GM10266 (cell line): ENCODE data around the gene DDOST.
"Not testable (repeated sequence)": the region's sequence is repeated elsewhere in the genome, so short reads cannot be mapped to it uniquely, and the experiment has no call there.

ENCODE experiments used
- DNase-seq: peaks from one replicate; pipeline ENCODE4 v3.0.0; 2012; ENCODE audit errors: extremely low spot score
- CTCF ChIP-seq: IDR thresholded peaks from 2 replicates; pipeline ENCODE4 v1.5.1; 2012; ENCODE audit warnings: mild to moderate bottlenecking, low read depth; ENCODE audit not compliant: control insufficient read depth, insufficient read depth; ENCODE audit errors: missing control alignments

DDOST gene

GRCh38 chr1:20609541-20609940 is 51.6 kb downstream of the DDOST start:
- no peak for DNase-seq
- no peak for TF ChIP-seq CTCF

- DNase-seq, result not testable (repeated sequence)
Measured at GRCh38 chr1:20606801-20607570, 54.2 kb downstream of the DDOST start.

- TF ChIP-seq CTCF, result no peak
- DNase-seq, result no peak
Measured at GRCh38 chr1:20604678-20605077, 56.5 kb downstream of the DDOST start.

DNA sequence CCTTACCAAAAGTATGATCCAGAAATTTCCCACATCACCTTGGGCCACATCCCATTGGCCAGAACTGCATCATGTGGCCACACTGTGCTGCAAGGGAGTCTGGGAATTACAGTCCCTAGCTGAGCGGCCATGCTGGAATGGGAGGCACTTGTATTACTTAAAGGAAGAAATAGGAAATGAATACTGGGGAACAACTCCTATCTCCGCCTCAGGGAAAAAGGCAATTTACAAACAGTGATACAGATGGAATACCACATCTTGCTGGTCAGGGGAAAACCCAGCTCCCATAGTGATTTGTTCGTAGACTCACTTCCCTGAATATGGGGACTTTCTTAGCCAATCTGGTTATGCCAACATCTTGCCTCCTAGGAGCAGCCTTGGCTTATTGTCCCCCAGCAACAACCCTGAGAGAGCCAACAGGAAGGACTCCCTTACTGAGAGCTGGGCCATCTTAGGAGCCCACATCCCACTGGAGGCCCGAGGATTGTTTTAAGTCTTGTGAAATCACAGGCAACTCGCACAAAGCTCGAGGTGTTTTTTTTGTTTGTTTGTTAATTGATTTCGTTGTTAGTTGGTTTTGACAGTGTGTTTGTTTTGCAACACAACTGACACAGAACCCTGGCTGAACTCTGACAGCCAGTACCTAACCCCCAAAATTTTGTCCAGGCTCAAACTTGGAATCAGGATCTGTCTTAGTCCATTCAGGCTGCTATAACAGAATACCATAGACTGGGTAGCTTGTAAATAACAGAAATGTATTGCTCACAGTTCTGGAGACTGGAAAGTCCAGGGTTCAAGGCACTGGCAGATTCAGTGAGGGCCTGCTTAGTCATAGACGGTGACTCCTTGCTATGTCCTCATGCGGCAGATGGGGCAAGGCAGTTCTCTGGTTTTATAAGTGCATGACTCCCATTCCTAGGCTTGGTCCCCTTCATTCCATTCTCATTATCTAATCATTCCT is 57.4 kb downstream of the DDOST start:
- TF ChIP-seq CTCF, result no peak

GRCh38 chr1:20602851-20603450 is 58.2 kb downstream of the DDOST start:
- no peak for TF ChIP-seq CTCF
- DNase-seq, result no peak

More for the DNA sequence above, 57.4 kb downstream of the DDOST start:
- no peak for DNase-seq
